ENCODE measurements around the gene FAM3A. TPM values are rescaled to one million over a fixed set of nuclear protein-coding genes. Genes with fewer than 3 reads are reported as not detected.

Gene FAM3A
- total RNA-seq, 2 donors from 2014 or later: 23.6 to 24.3 TPM

DNA sequence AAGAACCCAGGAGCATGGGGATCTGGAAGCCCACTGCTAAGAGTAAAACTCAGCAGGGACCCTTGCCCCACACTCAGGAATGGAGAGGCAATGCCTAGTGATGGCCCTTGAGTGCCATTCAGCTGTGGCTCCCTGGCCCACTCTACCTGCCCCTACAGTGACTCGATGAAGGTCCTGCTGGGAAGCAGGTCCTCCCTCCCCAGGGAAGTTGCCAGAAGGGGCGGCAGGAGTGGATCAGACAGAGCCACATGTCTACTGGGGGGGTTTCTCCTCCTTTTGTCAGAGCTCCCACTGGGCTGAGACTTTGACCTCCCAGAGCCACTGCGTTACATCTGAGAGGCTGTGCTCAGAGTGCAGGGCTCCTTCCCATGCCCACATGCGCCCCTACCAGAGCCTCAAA, 26.9 kb downstream of the FAM3A start:
- H3K27me3 Mint-ChIP-seq (ENCODE audit: insufficient read depth): peaks cover 1% of the 10 kb centered on the region
- H3K4me3 Mint-ChIP-seq: peak overlapping the region; percentile 72
- H3K9me3 ChIP-seq (ENCODE audit: control insufficient read depth, low read length): no peaks in the 10 kb centered on the region
- H3K4me1 Mint-ChIP-seq: no peaks in the 10 kb centered on the region
- H3K4me1 ChIP-seq (ENCODE audit: control insufficient read depth, insufficient read depth, low read length): no peaks in the 10 kb centered on the region
- peaks cover 64% of the 10 kb centered on the region for H3K9me3 Mint-ChIP-seq
- H3K9ac ChIP-seq (ENCODE audit: extremely low read depth, low read length, poor library complexity, severe bottlenecking): no peak overlapping the region
- H3K36me3 ChIP-seq (ENCODE audit: control insufficient read depth, insufficient read depth, low read length): peaks cover 3% of the 10 kb centered on the region
- H3K36me3 Mint-ChIP-seq (ENCODE audit: low read depth): peaks cover 6% of the 10 kb centered on the region
- H3K4me3 ChIP-seq (ENCODE audit: low read length): peak overlapping the region; percentile 76
- TF ChIP-seq, protein P1, sequence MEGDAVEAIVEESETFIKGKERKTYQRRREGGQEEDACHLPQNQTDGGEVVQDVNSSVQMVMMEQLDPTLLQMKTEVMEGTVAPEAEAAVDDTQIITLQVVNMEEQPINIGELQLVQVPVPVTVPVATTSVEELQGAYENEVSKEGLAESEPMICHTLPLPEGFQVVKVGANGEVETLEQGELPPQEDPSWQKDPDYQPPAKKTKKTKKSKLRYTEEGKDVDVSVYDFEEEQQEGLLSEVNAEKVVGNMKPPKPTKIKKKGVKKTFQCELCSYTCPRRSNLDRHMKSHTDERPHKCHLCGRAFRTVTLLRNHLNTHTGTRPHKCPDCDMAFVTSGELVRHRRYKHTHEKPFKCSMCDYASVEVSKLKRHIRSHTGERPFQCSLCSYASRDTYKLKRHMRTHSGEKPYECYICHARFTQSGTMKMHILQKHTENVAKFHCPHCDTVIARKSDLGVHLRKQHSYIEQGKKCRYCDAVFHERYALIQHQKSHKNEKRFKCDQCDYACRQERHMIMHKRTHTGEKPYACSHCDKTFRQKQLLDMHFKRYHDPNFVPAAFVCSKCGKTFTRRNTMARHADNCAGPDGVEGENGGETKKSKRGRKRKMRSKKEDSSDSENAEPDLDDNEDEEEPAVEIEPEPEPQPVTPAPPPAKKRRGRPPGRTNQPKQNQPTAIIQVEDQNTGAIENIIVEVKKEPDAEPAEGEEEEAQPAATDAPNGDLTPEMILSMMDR (conservative IDR thresholded peaks at IDR 0.05): no peak
- no peaks in the 10 kb centered on the region for H3K27me3 ChIP-seq (ENCODE audit: control insufficient read depth, insufficient read depth, low read length, poor library complexity, severe bottlenecking)
- no peak overlapping the region for H3K27ac Mint-ChIP-seq
- 93% methylated on average over 4 of the region's 4 CpGs; no CpG with 5 or more reads in 1 of the 2 experiments for WGBS, 2 experiments (ENCODE audit: insufficient coverage in 1 of 2, insufficient read length in 1 of 2)
- DNase-seq: no peak
- H3K27ac ChIP-seq (ENCODE audit: low read depth, low read length): no peak overlapping the region

DNA sequence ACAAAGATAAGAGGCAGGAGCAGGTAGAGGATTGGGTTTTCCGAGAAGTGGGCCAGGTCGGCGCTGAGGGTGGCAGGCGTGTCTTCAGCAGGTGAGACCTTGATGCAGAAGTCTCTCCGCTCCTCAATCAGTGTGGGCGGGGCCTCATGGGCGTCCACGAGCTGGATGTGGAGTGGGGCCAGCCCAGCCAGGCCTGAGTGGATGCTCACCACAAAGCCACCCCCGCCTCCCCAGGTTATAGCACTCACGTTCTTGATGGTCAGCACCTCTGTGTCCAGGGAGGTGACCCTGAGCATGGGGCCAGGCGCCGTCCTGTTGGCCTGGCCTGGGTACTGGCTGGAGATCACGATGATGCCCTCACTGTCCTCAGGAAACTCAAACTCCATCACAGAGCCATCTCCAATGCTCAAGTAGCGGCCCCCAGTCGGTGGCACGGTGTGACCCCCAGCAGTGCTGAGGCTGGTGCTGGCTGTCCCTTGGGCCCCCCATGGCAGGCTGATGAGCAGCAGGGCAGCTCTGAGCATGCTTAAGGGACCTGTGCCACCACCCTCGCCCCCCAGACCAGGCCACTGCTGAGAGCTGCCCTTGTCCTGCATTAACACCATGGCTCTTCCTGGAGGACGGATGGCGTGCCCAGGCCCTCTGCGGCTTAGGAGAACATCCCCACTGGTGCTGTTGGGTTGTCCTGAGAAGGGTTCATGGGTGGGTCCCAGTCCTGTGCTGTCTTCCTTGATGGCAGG, 27.5 kb downstream of the FAM3A start:
- Histone ChIP-seq H3K36me3 (ENCODE audit: control insufficient read depth, insufficient read depth, low read length) (peaks cover 4% of the 10 kb centered on the region), H3K4me3 (ENCODE audit: low read length) (no peak overlapping the region), H3K9ac (ENCODE audit: extremely low read depth, low read length, poor library complexity, severe bottlenecking) (no peak overlapping the region), H3K4me1 (ENCODE audit: control insufficient read depth, insufficient read depth, low read length) (no peaks in the 10 kb centered on the region), H3K27ac (ENCODE audit: low read depth, low read length) (no peak overlapping the region), H3K27me3 (ENCODE audit: control insufficient read depth, insufficient read depth, low read length, poor library complexity, severe bottlenecking) (no peaks in the 10 kb centered on the region), H3K9me3 (ENCODE audit: control insufficient read depth, low read length) (no peaks in the 10 kb centered on the region)
- Mint-ChIP-seq H3K27ac (no peak overlapping the region), H3K9me3 (peaks cover 68% of the 10 kb centered on the region), H3K27me3 (ENCODE audit: insufficient read depth) (peaks cover 1% of the 10 kb centered on the region), H3K36me3 (ENCODE audit: low read depth) (peaks cover 6% of the 10 kb centered on the region), H3K4me3 (no peak overlapping the region), H3K4me1 (no peaks in the 10 kb centered on the region)
- WGBS, 2 experiments (ENCODE audit: insufficient coverage in 1 of 2, insufficient read length in 1 of 2): 93 to 94% methylated on average over 3 to 20 of the region's 20 CpGs
- no peak for DNase-seq
- TF ChIP-seq, protein P1 (conservative IDR thresholded peaks at IDR 0.05): no peak

DNA sequence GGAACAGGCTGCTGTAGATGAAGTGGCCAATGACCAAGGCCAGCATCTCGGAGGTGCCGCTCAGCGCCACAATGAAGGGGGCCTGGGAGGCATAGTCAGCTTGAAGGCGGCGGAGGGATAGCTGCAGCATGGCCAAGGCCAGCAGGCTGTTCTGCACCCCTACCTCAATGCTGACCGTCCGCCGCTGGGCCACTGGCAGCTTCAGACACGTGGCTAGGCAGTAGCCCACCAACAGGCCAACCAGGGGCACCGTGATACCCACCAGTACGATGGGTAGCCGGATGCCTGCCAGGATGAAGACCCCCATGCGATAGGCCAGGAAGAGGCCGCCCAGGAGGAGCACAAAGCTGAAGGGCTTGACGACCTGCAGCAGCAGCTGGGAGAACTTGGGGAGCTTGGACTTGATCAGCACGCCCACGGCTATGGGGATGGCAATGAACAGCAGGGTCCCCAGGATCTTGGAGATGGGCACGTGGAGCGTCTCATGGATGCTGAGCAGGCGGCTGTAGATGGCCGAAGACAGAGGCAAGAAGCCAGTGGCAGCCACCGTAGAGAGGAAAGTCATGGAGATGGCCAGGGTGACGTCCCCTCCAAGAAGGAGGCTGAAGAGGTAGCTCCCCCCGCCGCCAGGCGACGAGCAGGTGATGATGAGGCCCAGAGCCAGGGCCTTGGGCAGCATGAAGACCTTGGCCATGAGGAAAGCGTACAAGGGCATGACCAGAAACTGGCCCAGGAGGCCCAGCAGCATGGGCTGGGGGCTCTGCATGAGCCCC, 28.3 kb downstream of the FAM3A start:
- peak overlapping the region; percentile 61 for H3K4me3 Mint-ChIP-seq
- H3K27ac Mint-ChIP-seq: no peak overlapping the region
- H3K27me3 ChIP-seq (ENCODE audit: control insufficient read depth, insufficient read depth, low read length, poor library complexity, severe bottlenecking): no peaks in the 10 kb centered on the region
- H3K9me3 Mint-ChIP-seq: peaks cover 69% of the 10 kb centered on the region
- H3K27ac ChIP-seq (ENCODE audit: low read depth, low read length): no peak overlapping the region
- DNase-seq: no peak
- H3K27me3 Mint-ChIP-seq (ENCODE audit: insufficient read depth): no peaks in the 10 kb centered on the region
- no peaks in the 10 kb centered on the region for H3K9me3 ChIP-seq (ENCODE audit: control insufficient read depth, low read length)
- H3K36me3 ChIP-seq (ENCODE audit: control insufficient read depth, insufficient read depth, low read length): peaks cover 4% of the 10 kb centered on the region
- peaks cover 6% of the 10 kb centered on the region for H3K36me3 Mint-ChIP-seq (ENCODE audit: low read depth)
- no peak overlapping the region for H3K9ac ChIP-seq (ENCODE audit: extremely low read depth, low read length, poor library complexity, severe bottlenecking)
- no peak overlapping the region for H3K4me3 ChIP-seq (ENCODE audit: low read length)
- no peaks in the 10 kb centered on the region for H3K4me1 ChIP-seq (ENCODE audit: control insufficient read depth, insufficient read depth, low read length)
- H3K4me1 Mint-ChIP-seq: no peaks in the 10 kb centered on the region
- TF ChIP-seq, protein P1 (conservative IDR thresholded peaks at IDR 0.05): no peak
- 96 to 98% methylated on average over 9 to 28 of the region's 28 CpGs for WGBS, 2 experiments (ENCODE audit: insufficient coverage in 1 of 2, insufficient read length in 1 of 2)
